ENCODE results near the gene MRPL12.

DNA sequence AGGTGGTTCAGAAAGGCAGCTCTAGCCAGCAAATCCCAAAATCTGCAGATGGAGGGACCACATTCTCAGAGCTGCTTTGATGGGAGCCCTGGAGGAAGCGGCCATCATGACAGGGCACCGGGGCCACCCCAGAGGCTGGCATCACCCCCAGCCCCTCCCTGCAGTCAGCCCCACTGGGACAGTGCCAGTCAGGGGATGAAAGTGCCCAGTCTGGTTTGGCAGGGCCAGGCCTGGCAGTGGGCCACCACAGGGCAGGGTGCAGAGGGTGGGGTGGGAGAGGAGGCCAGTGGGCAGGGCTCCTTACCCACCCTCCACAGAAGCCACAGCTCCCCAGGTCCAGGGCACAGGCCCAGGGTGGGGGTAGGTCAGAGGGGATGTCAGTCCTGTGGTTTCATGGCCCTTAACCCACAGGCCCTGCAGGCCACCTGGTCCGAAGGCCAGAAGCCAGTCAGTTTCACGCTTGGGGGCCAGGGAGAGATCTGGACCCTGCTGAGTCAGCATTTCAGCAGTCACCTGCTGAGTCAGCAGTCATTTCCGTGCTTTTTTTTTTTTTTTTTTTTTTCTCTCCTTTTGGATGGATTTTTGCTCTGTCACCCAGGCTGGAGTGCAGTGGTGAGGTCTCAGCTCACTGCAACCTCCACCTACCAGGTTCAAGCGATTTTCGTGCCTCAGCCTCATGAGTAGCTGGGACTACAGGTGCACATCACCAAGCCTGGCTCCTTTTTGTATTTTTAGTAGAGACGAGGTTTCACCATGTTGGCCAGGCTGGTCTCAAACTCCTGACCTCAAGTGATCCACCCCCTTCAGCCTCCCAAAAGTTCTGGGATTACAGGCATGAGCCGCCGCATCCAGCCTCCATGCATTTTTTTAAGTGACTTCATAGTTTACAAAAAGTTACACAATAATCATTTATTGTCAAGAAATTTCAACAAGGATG, 19.3 kb downstream of the MRPL12 start:
- TF ChIP-seq POLR2A (IDR thresholded peaks at IDR 0.05) = no peak
- peak; percentile 16 to 47 (median 43) for TF ChIP-seq POLR2AphosphoS5 (IDR thresholded peaks at IDR 0.05)
- TF ChIP-seq, protein P1, sequence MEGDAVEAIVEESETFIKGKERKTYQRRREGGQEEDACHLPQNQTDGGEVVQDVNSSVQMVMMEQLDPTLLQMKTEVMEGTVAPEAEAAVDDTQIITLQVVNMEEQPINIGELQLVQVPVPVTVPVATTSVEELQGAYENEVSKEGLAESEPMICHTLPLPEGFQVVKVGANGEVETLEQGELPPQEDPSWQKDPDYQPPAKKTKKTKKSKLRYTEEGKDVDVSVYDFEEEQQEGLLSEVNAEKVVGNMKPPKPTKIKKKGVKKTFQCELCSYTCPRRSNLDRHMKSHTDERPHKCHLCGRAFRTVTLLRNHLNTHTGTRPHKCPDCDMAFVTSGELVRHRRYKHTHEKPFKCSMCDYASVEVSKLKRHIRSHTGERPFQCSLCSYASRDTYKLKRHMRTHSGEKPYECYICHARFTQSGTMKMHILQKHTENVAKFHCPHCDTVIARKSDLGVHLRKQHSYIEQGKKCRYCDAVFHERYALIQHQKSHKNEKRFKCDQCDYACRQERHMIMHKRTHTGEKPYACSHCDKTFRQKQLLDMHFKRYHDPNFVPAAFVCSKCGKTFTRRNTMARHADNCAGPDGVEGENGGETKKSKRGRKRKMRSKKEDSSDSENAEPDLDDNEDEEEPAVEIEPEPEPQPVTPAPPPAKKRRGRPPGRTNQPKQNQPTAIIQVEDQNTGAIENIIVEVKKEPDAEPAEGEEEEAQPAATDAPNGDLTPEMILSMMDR (IDR thresholded peaks at IDR 0.05 in 8 of 11, conservative IDR thresholded peaks at IDR 0.05 in 3 of 11) = no peak
